Esophagus squamous epithelium (tissue), 5 donors: ENCODE measurements around the gene RAB29. TPM values are rescaled to one million over a fixed set of nuclear protein-coding genes. Genes with fewer than 3 reads are reported as not detected.
A peak's percentile ranks its signal among the peaks of the same experiment; 100 is the strongest.
"Not testable (repeated sequence)": the region's sequence is repeated elsewhere in the genome, so short reads cannot be mapped to it uniquely, and the experiment has no call there.

Source experiments
- DNase-seq: peaks from one replicate; lab custom pipeline; 2025; lab: John Stamatoyannopoulos, UW
- H3K27ac ChIP-seq, 4 donors: fragments of 200-600 bp; sonication (generic); one replicate each; pipeline ENCODE4 v1.5.1; 2016 to 2019; ENCODE audit warnings: mild to moderate bottlenecking in 1 of 4
- H3K27me3 ChIP-seq, 4 donors: fragments of 200-600 bp; sonication (generic); 1 replicate in 3 of 4; 2 replicates in 1 of 4; pipeline versions ENCODE4 v1.5.1 to v1.6.0; 2017 to 2021; ENCODE audit warnings: antibody characterized with exemption in 1 of 4
- H3K36me3 ChIP-seq, 3 donors: fragments of 200-600 bp; sonication (generic); one replicate each; pipeline ENCODE4 v1.5.1; 2016 to 2019
- H3K4me1 ChIP-seq, 3 donors: fragments of 200-600 bp; sonication (generic); one replicate each; pipeline ENCODE4 v1.5.1; 2017 to 2019
- H3K4me3 ChIP-seq, 4 donors: fragments of 200-600 bp; sonication (generic); 1 replicate in 3 of 4; 2 replicates in 1 of 4; pipeline ENCODE4 v1.5.1; 2016 to 2019; ENCODE audit warnings: mild to moderate bottlenecking in 2 of 4, moderate library complexity in 1 of 4
- H3K9me3 ChIP-seq, 3 donors: fragments of 200-600 bp; sonication (generic); one replicate each; pipeline ENCODE4 v1.5.1; 2016 to 2019
- POLR2A ChIP-seq, 4 donors: fragments of 450-650 bp; IDR thresholded peaks; one replicate each; pipeline ENCODE4 v1.6.1; 2017; ENCODE audit warnings: antibody characterized with exemption in 4 of 4, mild to moderate bottlenecking in 4 of 4, moderate library complexity in 3 of 4
- WGBS, 2 donors: methylation state at CpG; one replicate each; pipeline ENCODE4 v1.1.5; 2018; 5-methylcytosine and 5-hydroxymethylcytosine counted together
- intact Hi-C: fragments of 100-400 bp; cut with DNase I; formaldehyde crosslinking; loops from one replicate; pipeline ENCODE4 v1.15.0; 2022
- total RNA-seq, 4 donors: library from RNA; depleted of rRNA; stranded (reverse); fragments of >200 nt; gene quantifications; one replicate each; pipeline ENCODE4 v1.1.0, GENCODE V29; 2016
- TF ChIP-seq, protein P1 (sequence below), 6 experiments: fragments of 450-650 bp in 4 of 6; fragments of 200-600 bp in 2 of 6; sonication (generic) in 2 of 6; IDR thresholded peaks; one replicate each; pipeline ENCODE4 v1.5.1; 2016 to 2019; ENCODE audit warnings: antibody characterized with exemption in 6 of 6, mild to moderate bottlenecking in 4 of 6, moderate library complexity in 4 of 6
- donor health status: DM: yes; HTN: yes; CAD: no.

Gene RAB29, protein sequence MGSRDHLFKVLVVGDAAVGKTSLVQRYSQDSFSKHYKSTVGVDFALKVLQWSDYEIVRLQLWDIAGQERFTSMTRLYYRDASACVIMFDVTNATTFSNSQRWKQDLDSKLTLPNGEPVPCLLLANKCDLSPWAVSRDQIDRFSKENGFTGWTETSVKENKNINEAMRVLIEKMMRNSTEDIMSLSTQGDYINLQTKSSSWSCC
- total RNA-seq: 10 to 100 TPM in 1 of 4 donors, 1 to 10 TPM in 3; 3.0 to 19.3 (median 7.0) TPM

DNA sequence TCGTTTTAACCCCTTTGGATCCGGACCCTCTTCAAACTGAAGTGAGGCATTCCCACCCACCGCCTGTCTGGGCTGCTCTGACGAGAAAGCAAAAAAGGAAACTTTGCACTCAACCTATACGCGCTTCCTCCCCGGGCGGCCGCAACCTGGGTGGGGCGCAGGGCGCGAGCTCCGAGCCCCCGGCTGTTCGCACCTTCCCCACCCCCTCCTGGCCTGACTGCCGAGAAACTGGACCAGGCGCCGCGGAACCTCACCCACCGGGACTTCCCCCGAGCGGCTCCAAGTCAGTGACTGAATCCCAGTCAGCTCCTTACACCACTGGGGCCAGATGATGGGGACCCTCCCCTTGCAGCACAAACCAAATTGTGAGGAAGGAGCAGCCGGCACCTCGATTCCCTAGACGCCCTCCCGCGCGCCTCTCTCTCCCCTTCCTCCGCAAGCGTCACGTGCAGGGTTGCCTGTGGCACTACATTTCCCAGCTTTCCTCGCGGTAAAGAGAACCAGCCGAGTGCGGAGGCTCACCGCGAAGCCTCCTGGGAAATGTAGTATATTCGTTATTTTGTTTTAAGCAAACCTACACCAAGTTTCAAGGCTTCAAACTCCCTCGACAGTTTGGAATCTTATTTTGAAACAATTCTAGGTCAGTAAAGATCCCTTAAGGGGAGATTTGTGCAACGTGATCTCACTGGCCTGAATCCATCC lies at the start of gene RAB29:
RAB29 (minus strand) TSS at position 468 of the 702 bp plus-strand sequence. CDS start 526 bp downstream, outside the sequence.
- H3K4me1 ChIP-seq: peaks cover 8 to 52% (median 16%) of the 10 kb centered on the region in 3 donors
- H3K27me3 ChIP-seq: no peaks in the 10 kb centered on the region
- TF ChIP-seq, protein P1, sequence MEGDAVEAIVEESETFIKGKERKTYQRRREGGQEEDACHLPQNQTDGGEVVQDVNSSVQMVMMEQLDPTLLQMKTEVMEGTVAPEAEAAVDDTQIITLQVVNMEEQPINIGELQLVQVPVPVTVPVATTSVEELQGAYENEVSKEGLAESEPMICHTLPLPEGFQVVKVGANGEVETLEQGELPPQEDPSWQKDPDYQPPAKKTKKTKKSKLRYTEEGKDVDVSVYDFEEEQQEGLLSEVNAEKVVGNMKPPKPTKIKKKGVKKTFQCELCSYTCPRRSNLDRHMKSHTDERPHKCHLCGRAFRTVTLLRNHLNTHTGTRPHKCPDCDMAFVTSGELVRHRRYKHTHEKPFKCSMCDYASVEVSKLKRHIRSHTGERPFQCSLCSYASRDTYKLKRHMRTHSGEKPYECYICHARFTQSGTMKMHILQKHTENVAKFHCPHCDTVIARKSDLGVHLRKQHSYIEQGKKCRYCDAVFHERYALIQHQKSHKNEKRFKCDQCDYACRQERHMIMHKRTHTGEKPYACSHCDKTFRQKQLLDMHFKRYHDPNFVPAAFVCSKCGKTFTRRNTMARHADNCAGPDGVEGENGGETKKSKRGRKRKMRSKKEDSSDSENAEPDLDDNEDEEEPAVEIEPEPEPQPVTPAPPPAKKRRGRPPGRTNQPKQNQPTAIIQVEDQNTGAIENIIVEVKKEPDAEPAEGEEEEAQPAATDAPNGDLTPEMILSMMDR (IDR thresholded peaks at IDR 0.05): peak in 1 of 6 experiments; percentile 5
- peak in 1 of 4 donors; percentile 56 for TF ChIP-seq POLR2A (IDR thresholded peaks at IDR 0.05)
- H3K27ac ChIP-seq: peak within 1 kb of the TSS; percentile 65 to 86 (median 80)
- H3K4me3 ChIP-seq: peak within 1 kb of the TSS; percentile 52 to 80 (median 78)
- peaks cover 0 to 4% (median 0%) of the 10 kb centered on the region in 3 donors for H3K36me3 ChIP-seq
- no peaks in the 10 kb centered on the region for H3K9me3 ChIP-seq
- peak; percentile 50 for DNase-seq
- 0 to 1% methylated on average over 17 to 18 of the region's 40 CpGs for WGBS, 2 donors
- intact Hi-C loops: no loop called here

DNA sequence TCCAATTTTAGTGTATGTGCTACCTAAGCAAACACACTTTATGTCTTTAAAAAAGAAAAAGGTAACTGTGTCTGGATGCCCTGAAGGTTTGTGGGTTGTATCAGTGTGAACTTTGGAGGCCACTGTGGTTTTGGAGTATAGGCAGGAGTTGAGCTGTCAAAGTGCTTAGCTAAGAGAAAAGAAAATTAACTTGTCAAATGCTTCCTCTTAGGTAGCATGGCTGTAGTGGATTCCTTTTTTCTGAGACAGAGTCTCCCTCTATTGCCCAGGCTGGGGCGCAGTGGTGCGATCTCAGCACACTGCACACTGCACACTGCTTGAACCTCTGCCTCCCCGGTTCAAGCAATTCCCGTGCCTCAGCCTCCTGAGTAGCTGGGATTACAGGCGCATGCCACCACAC lies 48.9 kb upstream of the RAB29 start:
- no peaks in the 10 kb centered on the region for H3K4me1 ChIP-seq
- no peak for DNase-seq
- no peak overlapping the region for H3K27ac ChIP-seq
- H3K36me3 ChIP-seq: no peaks in the 10 kb centered on the region
- H3K27me3 ChIP-seq: no peaks in the 10 kb centered on the region
- TF ChIP-seq, protein P1 (IDR thresholded peaks at IDR 0.05): no peak
- TF ChIP-seq POLR2A (IDR thresholded peaks at IDR 0.05): no peak
- intact Hi-C loops: no loop called here
- H3K9me3 ChIP-seq: no peaks in the 10 kb centered on the region
- WGBS, 2 donors: 97 to 98% methylated on average over 5 of the region's 5 CpGs
- no peak overlapping the region for H3K4me3 ChIP-seq

DNA sequence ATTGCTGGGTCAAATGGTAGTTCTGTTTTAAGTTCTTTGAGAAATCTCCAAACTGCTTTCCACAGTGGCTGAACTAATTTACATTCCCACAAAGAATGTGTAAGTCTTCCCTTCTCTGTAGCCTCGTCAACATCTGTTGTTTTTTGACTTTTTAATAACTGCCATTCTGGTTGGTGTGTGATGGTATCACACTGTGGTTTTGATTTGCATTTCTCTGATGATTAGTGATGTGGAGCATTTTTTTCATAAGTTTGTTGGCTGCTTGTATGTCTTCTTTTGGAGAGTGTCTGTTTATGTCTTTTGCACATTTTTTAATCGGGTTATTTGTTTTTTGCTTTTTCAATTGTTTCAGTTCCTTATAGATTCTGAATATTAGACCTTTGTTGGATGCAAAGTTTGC lies 48.0 kb upstream of the RAB29 start:
- H3K4me1 ChIP-seq, H3K9me3 ChIP-seq, H3K27ac ChIP-seq, H3K4me3 ChIP-seq, DNase-seq, intact Hi-C loops, H3K27me3 ChIP-seq, H3K36me3 ChIP-seq: not testable (repeated sequence)
- 80 to 87% methylated on average over 2 of the region's 2 CpGs for WGBS, 2 donors

DNA sequence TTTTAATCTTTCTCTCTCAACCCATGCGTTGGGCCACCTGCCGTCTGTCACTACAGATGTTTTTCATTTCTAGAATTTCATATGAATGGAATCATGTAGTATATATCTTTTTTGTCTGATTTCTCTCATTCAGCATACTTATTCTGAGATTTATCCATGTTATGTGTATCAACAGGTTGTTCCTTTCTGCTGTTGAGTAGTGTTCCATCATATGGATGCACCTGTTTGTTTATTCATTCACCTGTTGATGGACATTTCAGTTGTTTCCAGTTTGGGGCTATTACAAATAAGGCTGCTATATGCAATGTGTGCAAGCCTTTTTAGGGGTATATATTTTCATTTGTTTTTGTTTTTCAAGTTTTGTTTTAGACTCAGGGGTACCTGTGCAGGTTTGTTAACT lies 47.1 kb upstream of the RAB29 start:
- H3K27ac ChIP-seq: no peak overlapping the region
- H3K36me3 ChIP-seq: no peaks in the 10 kb centered on the region
- no peaks in the 10 kb centered on the region for H3K27me3 ChIP-seq
- no peak for DNase-seq
- no peaks in the 10 kb centered on the region for H3K9me3 ChIP-seq
- no peak overlapping the region for H3K4me3 ChIP-seq
- intact Hi-C loops: no loop called here
- TF ChIP-seq, protein P1 (IDR thresholded peaks at IDR 0.05): no peak
- TF ChIP-seq POLR2A (IDR thresholded peaks at IDR 0.05): no peak
- H3K4me1 ChIP-seq: no peaks in the 10 kb centered on the region
- WGBS, 2 donors: 79 to 83% methylated on average over 2 of the region's 2 CpGs

DNA sequence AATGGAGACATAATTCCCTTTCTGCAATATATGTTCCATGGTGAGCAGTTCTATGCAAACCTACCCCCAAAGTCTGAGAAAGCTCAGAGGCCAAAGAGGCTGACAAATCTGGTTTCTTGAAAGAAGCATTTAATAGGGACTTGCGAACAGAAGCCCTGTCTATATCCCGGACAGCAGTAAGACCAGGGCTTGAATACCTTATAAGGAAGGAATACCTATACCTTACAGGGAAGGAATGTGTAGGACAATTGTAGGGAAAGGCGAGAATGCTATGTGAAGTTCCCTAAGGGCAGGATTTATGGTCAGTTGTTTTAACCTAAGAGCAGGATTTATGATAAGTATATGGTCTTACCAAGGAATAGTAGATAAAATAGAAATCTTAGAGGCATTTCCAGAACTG lies 42.7 kb upstream of the RAB29 start:
- DNase-seq: no peak
- 92 to 96% methylated on average over 3 of the region's 3 CpGs for WGBS, 2 donors
- intact Hi-C loops: no loop called here

More for the DNA sequence above, 42.7 kb upstream of the RAB29 start:
- Histone ChIP-seq H3K27me3 (no peaks in the 10 kb centered on the region), H3K36me3 (no peaks in the 10 kb centered on the region), H3K4me3 (no peak overlapping the region), H3K27ac (no peak overlapping the region), H3K4me1 (peaks cover 0 to 12% (median 7%) of the 10 kb centered on the region in 3 donors), H3K9me3 (no peaks in the 10 kb centered on the region)
- TF ChIP-seq, protein P1 (IDR thresholded peaks at IDR 0.05): no peak
- no peak for TF ChIP-seq POLR2A (IDR thresholded peaks at IDR 0.05)
